NCI-H1092 treated with DMSO at 0.1 percent for 48 hours (cell line): ENCODE measurements around the gene TAS1R1.
A peak's percentile ranks its signal among the peaks of the same experiment; 100 is the strongest.

Experiments used
- DNase-seq: peaks from one replicate; lab custom pipeline; 2025; lab: John Stamatoyannopoulos, UW

Gene TAS1R1

DNA sequence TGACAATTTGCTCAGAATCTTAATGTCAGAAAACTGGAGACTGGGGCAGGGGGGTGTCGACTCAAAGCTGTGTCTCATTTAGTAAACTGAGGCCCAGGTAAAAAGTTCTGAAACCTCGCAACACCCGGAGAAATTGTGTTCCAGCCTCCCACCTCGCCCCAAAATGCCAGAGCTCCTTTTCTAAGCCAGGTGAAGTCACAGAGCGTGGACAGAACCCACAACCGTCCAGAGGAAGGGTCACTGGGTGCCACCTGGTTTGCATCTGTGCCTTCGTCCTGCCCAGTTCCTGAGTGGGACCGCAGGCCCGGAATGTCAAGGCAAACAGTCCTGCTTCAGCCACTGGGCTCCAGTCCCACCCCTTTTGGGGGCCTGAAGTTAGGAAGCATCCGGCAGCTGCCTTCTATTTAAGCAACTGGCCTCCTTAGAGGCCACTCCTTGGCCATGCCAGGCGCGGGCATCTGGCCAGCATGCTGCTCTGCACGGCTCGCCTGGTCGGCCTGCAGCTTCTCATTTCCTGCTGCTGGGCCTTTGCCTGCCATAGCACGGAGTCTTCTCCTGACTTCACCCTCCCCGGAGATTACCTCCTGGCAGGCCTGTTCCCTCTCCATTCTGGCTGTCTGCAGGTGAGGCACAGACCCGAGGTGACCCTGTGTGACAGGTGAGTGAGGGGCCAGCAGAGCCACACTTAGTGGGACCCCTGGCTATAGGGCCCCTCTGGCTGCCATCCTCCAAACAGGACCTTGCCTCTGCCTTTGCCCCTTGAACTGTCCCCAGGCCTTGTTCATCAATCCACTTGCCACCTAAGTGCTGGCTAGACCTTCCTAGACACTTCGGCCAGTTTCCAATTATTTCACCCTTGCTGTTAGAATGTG, at the start of gene TAS1R1:
TAS1R1 (plus strand) TSS at position 401 of the 872 bp plus-strand sequence; CDS start at position 468, 67 bp downstream.
- DNase-seq: no peak

DNA sequence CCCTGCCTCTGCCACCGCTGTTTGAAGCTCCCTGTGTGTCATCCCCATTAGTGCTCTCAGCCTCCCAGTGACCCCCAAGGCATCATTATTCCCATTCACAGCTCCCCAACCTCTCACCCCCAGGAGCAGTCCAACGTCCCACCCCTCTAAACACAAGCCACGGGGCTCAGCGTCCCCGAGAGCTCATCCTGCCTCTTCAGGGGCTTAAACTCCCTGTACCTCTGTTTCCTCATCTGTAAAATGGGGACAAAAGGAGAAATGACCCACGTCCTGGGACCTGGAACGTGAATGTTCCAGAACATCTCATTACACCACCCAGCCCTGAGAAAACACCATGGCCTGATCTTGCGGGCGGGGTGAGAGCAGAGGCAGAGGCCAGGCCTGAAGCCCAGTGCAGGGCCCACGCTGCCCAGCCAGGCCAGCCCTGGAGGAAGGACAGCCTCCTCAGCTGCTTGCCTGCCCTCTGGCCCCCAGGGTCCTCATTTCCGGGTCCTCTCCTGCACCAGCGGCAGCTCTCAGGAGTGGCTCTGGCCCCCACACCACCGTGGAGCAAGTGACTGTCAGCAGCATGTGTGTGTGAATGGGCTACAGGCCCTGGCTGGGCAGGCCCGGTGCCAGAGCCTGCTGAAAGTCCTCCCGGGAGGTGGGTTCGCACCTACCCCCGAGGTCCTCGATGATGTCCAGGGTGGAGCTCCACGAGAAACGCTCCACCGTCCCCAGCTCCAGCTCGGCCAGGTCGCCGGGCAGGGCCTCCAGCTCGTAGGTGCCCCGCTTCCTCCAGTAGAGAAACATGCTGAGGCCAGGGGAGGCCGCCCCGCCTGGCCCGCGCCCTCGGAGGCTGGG, 49.5 kb upstream of the TAS1R1 start:
- no peak for DNase-seq

DNA sequence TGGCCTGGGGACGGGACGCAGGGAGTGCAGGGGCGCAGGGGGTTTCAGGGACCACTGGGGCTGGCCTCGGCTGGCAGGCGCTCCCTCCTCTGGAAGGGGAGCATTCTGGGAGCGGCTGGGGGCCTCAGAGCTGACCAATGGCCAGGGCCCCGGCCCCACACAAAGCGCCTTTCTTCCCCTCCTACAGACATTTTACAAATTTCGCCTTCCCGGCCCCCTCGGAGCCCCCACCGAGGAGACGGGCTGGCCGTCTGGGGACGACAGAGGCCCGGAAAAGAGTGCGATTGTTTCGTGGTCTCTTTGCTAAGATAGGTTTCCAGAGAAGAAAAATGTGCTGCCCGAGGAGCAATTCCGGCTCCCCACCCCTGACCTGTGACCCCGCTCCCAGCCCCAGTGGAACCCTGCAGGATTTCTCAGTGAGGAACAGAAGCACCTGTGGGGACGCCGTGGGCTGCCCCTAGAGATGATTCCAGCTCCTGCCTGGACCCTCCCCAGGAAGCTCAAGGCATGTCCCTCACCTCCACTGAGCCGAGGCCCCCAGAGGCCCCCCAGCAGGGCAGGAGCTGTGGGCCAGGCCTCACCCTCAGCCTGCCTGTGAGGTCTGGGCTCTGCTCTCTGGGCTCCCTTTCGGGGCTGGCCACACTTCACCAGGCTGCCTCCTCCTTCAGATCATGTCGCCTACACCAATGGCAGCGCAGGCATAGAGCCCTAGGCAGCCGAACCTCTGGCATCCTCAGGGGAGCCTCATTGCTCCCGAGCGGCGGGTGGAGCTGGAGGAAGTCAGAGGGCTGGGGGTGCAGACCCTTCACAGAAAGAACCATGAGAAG, 48.7 kb upstream of the TAS1R1 start:
- DNase-seq: no peak

DNA sequence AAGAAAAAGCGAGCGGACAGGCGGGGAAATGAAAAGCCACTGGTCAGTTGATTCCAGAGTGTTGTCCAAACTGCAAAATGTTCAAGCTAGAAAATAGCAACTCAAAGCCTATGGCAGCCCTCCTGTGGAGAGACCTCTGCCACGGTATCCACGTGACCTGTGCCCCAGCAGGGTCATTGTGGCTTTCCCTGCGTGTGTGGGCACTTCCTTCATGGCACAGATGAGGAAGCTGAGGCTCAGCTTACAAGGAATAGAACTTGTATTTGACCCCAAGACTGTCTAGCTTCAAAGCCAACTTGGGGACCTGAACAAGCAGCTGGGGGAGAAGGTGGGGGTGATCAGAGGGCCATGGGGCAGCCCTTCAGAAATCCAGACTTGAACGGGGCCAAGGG, 48.1 kb upstream of the TAS1R1 start:
- no peak for DNase-seq

DNA sequence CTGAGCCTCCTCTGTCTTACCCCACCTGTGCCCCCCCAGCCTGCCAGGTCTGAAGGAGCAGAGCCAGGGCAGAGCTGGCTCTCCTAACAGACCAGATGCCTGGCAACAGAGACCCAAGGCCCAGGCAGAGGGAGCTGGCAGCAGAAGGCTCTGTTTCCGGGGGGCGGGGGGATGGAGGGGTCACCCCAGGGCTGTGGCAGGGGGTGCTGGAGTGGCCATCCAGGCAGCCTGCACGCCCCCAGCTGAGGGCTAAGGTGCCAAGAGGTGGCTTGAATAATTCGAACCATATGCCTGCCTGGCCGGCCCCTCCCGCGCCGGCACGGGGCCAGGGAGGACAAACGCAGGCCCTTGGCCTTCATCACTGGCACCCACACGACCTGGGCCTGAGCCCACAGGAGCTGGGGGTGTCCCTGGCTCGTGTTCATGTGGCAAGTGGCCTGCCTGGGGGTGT, 47.6 kb upstream of the TAS1R1 start:
- peak; percentile 89 for DNase-seq

DNA sequence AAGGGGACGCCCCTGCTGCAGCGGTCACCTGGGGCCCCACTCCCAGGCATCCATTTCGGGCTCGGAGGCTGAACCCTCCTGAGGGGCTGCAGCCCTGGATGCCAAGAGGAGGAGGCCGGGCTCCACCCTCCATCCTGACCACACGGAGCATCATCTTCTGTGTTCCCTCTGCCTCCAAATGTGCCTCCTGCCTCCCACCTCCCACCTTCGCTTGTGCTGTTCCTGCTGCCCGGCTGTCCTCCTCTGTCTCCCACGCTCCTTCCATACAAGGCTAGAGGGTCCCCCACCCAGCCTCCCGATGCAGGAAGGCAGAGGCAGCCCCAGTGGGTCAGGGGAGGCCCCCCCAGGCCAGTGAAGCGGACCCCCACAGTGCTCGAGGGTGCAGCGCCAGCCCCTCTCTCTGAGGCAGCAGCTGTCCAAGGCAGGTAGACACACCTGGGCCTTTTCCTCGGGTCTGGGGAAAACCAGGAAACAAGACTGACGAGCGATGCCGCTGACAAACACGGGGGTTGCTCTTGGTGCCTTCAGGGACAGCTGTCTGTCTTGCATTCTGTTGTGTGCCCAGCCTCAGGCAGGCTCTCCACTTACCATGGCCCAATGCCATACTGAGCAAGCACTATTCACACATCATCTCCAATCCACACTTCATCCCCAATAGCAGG, 46.8 kb upstream of the TAS1R1 start:
- DNase-seq: peak; percentile 92

DNA sequence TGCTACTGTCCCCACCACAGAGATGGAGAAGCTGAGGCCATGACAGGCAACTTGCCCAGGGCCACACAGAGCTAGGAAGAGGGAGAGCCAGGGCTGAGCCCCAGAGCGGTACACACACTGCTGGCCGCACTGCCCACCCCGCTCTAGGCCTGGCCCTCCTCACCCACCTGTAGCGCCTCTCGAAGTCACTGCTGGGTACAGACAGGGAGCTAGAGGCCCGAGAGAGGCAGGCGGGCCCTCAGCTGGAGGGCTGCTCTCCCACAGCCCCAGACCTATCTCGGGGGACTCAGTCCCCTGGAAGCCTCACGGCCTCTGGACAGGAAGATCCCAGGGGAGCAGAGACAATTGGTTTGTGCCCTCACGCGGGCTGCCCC, 46.3 kb upstream of the TAS1R1 start:
- DNase-seq: no peak

DNA sequence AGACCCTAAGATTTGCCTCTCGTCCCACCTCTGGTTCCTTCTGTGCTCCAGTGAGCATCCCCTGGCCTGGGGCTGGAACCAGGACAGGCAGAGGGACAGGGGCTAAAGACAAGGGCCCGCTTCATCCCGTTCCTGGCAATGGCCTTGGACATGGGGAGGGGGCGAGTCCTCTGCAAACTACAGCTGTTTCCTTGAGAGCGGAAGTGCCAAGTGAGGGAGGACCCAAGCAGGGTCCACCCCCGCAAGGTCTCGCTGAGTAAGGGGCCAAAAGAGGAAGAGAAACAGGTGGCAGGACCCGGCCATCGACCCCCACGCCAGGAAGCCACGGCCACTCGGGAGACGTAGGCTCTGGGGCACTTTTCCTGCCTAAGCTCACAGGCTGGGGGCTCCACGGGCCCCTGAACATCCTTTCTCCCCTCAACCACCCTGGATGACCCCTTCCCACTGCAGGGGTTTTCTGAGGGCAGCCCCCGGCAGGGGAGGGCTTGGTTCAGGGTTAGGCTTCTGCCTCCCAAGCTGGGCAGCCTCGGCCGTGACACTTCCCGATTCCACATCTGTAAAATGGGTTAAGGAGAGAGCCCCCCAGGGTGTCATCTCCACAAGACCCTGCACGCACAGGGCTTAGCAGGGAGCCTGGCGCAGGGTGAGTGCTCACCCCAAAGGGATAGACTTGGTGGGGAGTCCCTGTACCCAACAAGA, 45.7 kb upstream of the TAS1R1 start:
- no peak for DNase-seq

DNA sequence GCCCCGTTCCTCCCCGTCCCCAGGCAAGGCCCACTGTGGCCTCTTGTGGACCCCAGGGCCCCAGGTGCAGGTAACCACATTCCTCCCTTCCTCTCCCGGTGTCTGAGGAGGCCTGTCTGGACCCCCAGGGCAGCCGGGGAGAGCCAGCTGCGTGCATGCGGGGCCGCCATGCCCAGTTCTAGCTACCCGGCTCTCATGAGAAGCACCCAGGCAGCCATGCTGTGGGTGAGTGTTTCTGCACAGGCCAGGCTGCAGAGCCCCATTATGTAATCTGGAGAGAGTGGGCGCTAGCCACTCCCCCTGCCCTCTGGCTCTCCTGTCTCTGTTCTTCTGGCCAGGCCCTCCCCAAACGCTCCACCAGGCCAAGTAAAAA, 45.2 kb upstream of the TAS1R1 start:
- DNase-seq: peak; percentile 50

DNA sequence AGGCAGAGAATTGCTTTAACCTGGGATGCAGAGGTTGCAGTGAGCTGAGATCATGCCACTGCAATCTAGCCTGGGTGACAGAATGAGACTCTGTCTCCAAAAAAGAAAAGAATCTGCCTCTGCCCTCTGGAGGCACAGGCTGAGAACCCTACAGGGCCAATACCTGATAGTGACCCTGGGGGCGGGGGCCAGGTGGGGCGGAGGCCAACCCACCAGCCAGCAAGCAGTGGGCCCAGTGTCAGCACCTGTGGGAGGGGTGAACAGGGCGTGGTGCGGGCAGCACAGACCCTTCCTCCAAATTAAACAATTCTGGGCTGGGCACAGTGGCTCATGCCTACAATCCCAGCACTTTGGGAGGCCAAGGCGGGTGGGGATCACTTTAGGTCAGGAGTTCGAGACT, 44.6 kb upstream of the TAS1R1 start:
- no peak for DNase-seq

DNA sequence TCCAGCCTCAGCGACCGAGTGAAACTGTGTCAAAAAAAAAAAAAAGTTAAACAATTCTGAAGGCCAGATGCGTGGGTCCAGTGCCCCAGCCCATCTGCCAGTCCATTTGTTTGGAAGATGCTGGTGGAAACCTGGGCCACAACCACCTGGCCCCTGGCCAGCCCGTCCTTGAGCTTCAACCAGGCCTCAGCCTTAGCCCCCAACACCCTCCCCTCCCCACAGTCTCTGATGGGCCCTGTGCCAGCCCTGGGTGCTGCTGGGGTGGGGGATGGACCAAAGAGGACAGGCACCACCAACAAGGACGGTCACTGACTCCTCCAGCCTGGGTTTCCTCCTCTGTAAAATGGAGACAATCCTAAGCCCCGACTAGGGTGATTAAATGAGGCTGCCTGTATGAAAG, 44.1 kb upstream of the TAS1R1 start:
- DNase-seq: peak; percentile 92

DNA sequence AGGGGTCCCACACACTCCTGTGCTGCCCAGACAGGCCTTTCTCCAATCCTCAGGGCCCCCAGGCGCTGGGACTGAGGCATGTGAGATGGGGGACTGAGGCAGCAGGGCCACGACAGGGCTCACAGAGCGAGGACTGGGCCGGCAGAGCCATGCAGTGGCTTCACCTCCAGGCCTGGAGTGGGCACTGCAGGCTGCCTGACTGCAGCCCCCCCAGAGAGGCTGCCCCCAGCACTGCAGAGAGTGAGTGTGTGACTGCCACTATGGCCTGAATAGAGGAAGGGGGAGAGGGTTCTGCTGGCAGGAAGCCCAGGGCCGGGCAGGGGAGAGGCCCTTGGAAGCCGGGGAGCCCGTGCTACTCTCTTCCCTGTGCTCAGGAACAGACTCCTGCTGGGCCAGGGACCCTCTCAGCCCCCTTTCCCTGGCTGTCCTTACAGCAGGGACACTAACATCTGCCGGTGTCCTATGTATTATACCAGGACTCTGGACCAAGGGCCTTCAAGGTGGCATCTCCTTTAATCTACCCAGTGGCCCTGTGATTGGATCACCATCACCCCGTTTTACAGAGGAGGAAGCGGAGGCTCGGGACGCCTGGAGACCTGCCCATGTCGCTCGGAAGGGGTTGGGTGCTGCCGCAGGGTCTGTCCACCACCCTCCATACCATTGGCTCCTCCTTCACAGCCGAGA, 43.4 kb upstream of the TAS1R1 start:
- peak; percentile 87 for DNase-seq

DNA sequence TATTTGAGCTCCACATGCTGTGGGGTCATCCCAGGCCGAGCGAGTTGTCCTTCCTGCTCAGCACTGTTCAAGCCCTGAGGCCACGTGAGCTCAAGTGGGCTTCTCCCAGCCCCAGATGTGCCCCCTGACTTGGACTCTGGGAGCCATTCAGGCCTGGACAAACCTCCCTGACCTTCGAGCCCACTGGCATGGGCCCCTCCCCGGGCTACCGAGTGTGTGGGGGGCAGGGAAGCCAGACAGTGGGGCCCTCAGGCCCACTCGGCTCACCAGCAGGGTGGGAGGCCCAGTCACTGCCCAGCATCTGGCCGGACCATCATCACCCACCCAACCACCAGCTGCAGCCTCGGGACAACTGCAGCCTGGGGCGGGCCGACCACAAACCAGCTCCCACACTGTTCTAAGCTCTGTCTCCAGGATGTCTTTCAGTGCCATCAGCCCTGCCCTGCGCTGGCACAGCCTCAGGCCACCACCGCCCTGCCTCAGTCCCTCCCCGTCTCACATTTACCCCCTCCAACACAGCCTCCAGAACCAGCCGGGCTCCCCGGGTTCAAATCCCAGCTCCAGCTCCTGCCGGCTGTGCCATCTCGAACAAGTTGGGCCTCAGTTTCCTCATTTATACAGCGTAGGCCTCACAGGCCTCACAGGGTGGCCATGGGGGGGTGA, 42.7 kb upstream of the TAS1R1 start:
- DNase-seq: no peak

DNA sequence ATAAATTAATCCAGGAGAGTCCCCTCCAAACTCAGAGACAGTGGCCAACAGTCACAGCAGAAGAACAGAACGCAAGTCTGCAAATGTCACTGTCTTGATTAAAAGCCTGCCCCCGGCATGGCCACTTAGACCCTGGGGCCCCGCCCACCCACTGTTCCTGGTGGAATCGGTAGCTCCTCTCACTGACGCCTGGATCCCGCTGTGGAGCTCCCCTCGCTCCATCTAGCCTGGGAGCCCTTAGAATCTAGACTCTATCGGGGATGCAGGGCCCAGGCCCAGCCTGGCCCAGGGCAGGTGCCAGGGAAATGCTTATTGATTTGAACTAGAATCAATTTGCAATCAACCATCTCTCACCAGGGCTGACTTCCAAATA, 42.2 kb upstream of the TAS1R1 start:
- no peak for DNase-seq

DNA sequence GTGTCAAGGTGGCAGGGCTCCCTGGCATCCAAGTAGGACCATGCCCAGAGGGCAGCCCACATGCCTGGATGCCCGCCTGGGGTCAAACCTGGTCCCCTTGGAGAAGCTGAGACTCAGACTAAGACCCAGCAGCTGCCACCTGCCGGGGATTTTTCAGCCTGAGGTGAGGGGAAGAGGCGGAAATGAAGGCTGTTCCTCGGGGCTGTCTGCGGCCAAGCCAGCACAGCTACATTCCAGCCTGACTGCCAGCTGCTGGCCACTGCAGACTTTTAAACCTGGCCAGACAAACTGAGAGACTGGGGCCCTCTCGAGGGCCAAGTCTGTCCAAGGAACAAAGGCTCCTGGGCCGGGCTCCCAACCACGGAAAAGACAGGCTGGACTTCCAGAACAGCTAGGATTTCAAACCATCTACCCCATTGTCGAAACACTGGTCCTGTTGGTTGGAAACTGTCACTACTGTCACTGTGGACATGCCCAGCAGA, 41.7 kb upstream of the TAS1R1 start:
- no peak for DNase-seq

DNA sequence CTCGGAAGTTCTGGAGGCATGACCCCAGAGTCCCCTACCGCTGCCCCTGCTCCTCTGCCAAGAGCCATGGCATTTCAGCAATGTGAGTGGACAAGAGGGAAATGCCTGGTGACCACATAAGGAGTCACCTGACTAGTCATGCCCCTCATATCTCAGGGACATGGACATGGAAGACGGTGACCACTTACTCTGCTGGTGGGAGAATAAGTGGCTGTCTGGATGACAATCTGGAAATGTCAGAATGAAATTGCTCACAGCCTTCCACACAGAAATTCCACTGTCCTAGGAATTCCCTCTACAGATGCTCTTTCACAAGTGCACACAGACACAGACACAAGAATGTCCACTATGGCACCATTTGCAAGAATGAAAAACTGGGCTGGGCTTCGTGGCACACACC, 39.3 kb upstream of the TAS1R1 start:
- no peak for DNase-seq

DNA sequence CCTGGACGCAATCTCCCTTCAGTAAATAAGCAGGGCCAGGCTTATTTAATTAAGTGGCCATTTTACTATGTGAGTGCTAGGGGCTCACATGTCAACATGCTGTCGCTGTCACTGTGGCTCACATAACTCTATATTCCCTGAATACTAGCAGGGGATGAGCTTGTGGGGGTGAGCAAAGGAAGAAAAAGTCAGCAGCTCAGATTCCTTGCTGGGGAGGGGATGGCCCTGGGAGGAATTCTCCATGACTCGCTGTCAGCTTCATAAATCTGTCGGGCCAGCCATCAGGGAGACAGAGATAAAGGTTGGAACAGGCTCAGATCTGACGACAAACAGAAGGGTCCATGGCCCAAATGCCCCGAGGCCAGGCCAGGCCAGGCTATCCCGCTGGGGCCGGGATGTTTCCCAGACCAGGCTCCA, 37.7 kb upstream of the TAS1R1 start:
- no peak for DNase-seq

DNA sequence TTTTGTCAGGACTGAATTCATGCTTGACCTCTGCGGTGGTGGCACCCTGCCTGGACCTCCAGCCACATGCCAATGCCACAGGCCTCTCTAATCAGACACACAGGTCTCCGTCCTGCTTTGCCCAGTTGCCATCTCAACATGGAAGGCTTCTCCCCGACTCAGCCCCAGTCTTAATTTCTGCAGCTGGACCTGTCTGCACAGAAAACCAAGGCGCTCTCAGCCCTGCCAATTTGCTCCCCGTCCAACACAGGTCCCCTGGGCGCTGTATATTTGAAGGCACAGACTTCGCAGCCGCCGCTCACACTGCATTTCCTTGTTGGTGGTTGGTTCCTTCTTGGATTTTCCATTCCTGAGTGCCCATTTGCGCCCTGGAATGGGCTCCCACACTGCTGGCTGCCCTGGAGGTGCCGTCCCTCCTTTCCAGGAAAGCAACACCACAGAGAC, 35.6 kb upstream of the TAS1R1 start:
- DNase-seq: peak; percentile 97

DNA sequence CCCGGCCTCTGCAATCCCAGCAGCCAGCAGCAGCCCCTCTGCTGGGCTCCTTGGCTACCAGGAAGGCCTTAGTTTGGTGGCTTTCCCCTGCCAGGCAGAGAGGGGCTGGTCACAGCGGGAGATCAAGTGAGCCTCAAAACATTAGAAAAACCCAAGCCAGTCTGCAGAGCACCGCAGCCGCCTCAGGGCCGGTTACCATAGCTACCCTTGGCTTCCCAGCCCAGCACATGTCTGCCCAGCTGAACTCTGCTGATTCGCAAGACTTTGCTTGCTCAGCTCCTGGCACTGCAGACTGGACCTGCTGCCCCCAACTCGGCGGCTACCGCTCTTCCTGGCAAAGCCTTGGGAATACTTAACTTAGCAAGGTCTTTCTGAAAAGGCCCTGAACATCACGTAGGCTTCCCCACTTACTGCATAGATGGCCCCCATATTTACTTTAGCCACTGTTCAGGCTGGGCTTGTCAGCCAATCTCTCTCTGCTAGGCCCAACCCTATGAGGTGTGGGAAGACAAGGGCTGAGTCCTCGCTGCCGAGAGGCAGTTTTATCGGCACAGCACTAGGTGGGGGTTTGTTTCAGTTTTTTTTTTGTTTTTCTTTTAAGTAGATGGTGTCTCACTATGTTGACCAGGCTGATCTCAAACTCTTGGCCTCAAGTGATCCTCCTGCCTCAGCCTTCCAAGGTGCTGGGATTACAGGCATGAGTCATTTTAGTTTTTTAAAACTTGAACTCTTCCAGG, 35.0 kb upstream of the TAS1R1 start:
- DNase-seq: peak; percentile 99
